ENCODE data around the gene TMBIM4.
"Not testable (repeated sequence)": the region's sequence is repeated elsewhere in the genome, so short reads cannot be mapped to it uniquely, and the experiment has no call there.

The TMBIM4 gene, protein sequence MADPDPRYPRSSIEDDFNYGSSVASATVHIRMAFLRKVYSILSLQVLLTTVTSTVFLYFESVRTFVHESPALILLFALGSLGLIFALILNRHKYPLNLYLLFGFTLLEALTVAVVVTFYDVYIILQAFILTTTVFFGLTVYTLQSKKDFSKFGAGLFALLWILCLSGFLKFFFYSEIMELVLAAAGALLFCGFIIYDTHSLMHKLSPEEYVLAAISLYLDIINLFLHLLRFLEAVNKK

DNA sequence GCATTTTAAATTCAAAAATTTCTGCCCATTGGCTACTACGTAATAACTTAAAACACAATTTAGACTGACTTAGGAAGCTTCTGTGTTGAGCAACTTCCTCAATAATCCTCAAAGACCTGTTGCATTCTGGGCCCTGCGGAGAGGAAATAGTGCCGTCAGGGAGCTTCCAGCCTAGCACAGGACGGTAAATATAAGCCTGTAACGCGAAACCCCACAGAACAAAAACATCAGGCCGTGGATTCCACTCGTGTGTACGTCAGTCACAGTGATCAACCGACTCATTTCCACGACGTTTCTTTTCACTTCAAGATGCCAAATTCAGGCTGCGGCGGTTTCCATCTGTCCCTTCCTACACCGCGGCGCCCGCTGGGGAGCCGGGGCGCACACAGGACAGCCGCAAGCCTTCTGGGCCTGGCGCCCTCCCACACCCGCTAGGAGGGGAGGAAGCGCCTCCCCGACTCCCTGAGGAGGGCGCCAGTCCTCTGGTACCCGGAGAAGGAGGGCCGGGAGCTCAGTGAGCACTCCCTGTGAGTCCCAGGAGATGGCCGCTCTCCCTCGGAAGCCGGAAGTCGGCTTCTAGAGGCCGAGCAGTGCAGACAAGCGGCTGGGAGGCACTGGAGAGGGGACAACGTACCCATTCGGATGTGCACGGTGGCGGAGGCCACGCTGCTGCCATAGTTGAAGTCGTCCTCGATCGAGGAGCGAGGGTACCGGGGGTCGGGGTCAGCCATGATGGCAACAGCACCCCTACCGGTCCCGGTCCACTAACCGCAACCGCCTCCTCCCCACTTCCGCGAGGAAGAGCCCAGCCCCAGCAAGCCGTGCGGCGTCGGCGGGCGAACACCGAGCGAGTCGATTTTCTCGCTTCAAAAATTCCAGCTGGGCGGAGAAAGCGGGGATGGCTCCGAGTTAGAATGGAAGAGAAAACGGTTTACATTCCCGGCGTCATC is at the start of gene TMBIM4:
Gene TMBIM4, minus strand, starts transcription at position 776 of the 950 bp plus-strand sequence. Its CDS starts 45 bp downstream, at position 731.
- peak; percentile 82 for TF ChIP-seq ZFX (IDR thresholded peaks at IDR 0.05)
- TF ChIP-seq, protein P1, sequence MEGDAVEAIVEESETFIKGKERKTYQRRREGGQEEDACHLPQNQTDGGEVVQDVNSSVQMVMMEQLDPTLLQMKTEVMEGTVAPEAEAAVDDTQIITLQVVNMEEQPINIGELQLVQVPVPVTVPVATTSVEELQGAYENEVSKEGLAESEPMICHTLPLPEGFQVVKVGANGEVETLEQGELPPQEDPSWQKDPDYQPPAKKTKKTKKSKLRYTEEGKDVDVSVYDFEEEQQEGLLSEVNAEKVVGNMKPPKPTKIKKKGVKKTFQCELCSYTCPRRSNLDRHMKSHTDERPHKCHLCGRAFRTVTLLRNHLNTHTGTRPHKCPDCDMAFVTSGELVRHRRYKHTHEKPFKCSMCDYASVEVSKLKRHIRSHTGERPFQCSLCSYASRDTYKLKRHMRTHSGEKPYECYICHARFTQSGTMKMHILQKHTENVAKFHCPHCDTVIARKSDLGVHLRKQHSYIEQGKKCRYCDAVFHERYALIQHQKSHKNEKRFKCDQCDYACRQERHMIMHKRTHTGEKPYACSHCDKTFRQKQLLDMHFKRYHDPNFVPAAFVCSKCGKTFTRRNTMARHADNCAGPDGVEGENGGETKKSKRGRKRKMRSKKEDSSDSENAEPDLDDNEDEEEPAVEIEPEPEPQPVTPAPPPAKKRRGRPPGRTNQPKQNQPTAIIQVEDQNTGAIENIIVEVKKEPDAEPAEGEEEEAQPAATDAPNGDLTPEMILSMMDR (conservative IDR thresholded peaks at IDR 0.05): peak; percentile 75
- H3K27ac ChIP-seq: peak within 1 kb of the TSS; percentile 87

DNA sequence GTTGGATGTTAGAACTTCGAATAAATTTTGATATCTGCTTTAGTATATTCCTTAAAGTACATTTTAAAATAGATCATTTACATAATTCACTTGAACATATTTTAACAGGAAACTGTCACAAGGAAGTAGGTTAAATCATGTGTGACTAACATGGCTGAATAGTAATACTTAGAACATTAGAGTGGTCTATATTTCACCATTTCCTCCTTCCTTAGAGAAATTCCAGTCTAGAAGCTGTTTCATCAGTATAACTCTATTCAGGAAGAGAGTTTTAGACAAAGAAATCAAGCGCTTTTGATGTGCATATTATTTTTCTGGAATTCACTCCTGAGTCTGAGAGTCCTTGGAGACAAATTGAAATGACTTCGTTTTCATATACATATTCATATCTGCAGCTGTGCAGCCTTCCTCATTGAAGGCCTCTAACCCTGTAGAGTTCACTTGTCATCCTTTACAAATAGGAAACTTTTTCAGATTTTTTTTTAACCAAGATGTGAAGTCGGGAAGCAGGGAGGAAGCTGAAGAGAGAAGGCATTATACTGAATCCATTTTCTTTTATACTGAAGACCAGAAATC is 47.6 kb upstream of the TMBIM4 start:
- H3K27ac ChIP-seq: no peak overlapping the region
- TF ChIP-seq, protein P1 (conservative IDR thresholded peaks at IDR 0.05): no peak
- no peak for TF ChIP-seq ZFX (IDR thresholded peaks at IDR 0.05)

DNA sequence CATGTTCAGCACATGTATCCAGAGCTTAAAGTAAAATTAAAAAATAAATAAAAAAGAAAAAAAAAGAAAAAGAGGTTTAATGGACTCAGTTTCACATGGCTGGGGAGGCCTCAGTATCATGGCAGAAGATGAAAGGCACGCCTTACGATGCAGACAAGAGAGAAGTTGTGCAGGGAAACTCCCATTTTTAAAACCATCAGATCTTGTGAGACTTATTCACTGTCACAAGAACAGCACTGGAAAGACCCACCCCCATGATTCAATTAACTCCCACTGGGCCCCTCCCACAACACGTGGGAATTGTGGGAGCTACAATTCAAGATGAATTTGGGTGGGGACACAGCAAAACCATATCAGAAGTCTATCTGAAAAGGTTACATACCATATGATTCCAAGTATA is 43.2 kb upstream of the TMBIM4 start:
- H3K27ac ChIP-seq: not testable (repeated sequence)

DNA sequence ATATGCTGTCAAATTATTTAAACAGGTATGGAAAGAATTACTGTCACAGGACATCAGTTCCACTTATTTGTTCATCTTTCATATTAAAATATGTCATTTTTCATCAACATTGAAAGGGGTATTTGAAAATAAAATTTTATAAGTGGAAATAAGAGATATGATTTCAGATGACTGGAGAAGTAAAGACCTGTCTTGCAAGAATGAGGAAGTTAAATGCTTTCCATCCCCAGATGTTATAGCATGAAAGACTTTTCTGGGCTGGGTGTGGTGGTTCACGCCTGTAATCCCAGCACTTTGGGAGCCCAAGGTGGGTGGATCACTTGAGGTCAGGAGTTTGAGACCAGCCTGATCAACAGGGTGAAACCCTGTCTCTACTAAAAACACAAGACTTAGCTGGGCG is 41.8 kb upstream of the TMBIM4 start:
- H3K27ac ChIP-seq: not testable (repeated sequence)

DNA sequence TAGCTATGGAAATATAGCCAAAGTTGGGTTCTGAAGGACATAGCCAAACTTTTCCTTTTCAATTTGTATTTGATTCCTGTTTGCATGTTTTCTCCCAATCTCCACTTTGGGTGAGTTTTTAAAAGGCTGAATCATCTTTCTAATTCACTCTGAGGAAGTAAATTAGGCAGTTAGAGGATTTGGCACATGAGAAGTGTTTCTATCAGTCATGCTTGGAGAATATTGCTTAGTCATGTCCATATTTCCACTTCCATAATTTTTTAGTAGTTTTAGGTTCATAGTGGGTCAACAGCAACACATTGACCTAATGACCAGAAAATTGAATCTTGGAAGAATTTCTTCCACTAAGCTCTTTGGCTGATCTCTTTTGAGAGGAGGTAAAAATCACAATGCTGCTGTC is 41.0 kb upstream of the TMBIM4 start:
- no peak overlapping the region for H3K27ac ChIP-seq
- TF ChIP-seq ZFX (IDR thresholded peaks at IDR 0.05): no peak
- TF ChIP-seq, protein P1 (conservative IDR thresholded peaks at IDR 0.05): no peak

DNA sequence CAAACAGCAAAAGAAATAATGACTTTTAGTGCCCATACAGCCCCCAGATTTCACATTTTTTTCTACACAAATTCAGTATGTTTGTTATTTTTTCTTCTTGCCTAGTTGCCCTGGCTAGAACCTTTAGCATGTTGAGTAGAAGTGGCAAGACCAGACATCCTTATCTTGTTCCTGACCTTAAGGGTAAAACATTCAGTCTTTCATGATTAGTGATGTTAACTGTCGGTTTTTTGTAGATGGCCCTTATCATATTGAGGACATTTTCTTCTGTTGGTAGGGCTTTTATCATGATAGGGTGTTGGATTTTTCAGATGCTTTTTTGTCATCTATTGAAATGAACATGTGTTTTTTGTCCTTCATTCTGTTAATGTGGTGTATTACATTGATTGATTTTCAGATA is 36.3 kb upstream of the TMBIM4 start:
- TF ChIP-seq, protein P1 (conservative IDR thresholded peaks at IDR 0.05): no peak
- no peak for TF ChIP-seq ZFX (IDR thresholded peaks at IDR 0.05)

DNA sequence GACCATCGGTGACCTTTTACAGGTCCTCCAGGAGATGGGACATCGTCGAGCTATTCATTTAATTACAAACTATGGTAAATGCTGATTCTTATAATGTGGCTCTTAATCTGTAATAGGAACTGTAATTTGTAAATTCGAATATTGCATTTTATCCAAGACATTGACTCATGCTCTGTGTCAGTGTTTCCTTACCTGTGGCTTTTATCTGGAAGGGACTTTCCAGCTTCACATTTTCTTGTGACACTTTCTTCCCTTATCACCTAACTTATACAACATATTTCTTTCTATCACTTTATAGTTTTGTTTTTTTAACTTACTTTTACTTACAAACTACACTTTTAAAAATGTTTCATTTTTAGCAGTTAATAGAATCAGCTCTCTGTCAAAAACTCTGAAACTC is 34.0 kb upstream of the TMBIM4 start:
- TF ChIP-seq ZFX (IDR thresholded peaks at IDR 0.05): no peak
- TF ChIP-seq, protein P1 (conservative IDR thresholded peaks at IDR 0.05): no peak
- H3K27ac ChIP-seq: no peak overlapping the region

More for the DNA sequence above, 36.3 kb upstream of the TMBIM4 start:
- H3K27ac ChIP-seq: no peak overlapping the region

DNA sequence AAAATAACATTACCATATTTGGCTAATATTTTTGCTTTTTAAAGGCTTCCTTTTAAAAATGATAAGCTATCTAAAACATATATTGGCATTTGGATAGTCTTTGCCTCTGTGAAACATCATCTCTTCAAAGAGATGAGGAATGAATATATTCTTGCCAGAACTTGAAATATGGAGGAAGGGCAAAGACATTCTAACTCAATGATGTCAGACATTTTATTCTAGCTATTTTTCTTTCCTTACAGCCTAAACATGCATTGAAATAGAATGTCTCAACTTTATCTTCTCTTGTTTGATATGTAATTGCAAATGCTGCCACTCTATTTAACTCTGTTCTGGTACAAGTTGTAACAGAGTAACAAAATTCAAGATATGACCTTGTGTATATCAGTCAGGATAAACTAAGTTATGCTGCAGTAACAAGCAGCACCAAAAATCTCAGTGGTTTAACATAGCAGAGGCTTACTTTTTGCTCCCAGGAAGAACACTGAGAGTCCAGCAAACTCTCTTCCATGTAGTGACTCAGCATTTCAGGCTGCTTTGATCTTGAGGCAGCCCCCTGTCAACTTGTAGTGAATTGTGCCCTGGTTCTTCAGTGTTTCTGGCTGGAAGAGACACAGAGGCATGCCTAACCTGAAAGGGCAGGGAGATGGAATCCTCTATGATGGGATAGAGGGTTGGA is 30.2 kb upstream of the TMBIM4 start:
- no peak overlapping the region for H3K27ac ChIP-seq
- TF ChIP-seq, protein P1 (conservative IDR thresholded peaks at IDR 0.05): no peak
- TF ChIP-seq ZFX (IDR thresholded peaks at IDR 0.05): no peak

All from C4-2B (cell line).